ENCODE results near the gene WNT9A. TPM values are rescaled to one million over a fixed set of nuclear protein-coding genes. Genes with fewer than 3 reads are reported as not detected.
"Not testable (repeated sequence)": the region's sequence is repeated elsewhere in the genome, so short reads cannot be mapped to it uniquely, and the experiment has no call there.

Gene WNT9A
- total RNA-seq, 1 donor from 2014 or later = 2.7 TPM

GRCh38 chr1:227886993-227887696, 60.6 kb downstream of the WNT9A start:
- peak; percentile 85 for DNase-seq (ENCODE audit: low spot score)

- DNase-seq (ENCODE audit: low spot score) = peak; percentile 42
Measured at GRCh38 chr1:227886503-227886961, 61.2 kb downstream of the WNT9A start.

- DNase-seq (ENCODE audit: low spot score) = peak; percentile 90
Measured at GRCh38 chr1:227885648-227886502, 61.9 kb downstream of the WNT9A start.

DNA sequence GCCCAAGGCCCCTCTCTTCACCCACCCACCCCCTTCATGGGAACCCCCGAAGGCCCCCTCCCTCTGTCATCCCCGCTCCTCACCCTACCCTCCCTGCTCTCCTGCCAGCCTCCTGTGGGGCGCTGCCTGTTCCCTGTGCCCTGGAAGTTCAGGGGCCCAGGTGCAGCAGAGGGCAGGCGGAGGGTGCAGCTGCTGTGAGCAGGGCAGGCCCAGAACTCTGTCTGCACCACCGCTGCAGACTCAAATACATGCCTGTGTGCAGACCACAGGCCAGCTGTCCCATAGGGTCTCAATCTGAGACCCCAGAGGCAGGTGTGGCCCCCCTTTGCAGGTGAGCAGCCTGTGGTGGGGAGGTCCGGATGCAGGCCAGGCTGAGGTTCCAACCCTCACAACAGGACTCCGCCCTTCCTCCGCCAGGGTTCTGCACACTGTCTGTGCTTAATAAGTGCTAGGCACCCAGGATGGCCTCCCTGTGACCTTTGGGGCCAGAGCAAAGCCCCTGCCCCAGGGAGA, 62.5 kb downstream of the WNT9A start:
- DNase-seq (ENCODE audit: low spot score) = no peak

DNA sequence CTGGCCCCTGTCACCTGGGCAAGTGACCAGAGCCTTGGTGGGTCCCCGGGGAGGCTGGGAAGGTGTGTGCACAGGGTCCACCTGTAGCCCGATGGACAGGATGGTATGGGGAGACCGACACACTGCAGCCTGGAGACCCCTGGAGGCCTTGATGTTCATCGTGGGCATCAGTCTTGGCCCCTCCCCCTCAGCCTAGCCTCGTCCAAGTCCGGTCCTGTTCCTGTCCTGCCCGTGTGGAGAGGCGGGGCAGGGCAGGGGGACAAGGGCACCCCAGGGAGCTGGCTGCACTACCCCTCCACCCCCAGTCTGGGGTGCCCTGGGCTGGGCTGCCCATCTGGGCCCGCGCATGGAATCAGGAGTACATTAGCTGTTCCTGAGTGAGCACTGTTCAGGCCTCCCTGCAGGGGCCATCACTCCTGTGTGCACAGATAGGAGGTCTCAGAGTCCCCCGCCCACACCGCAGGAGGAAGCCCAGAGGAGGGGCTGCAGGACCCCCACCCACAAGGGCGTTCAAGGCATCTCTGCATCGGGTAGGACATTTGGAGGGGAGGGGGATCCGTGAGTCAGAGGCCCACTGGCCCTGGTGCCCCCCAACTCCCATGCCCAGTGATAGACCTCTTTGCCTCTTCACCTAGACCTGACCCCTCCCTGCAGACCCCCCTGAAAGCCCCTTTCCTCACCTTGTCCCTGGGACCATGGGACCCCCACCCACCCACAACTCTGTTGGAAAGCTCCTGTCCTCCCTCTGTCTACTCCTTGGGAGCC, 63.2 kb downstream of the WNT9A start:
- no peak for DNase-seq (ENCODE audit: low spot score)

DNA sequence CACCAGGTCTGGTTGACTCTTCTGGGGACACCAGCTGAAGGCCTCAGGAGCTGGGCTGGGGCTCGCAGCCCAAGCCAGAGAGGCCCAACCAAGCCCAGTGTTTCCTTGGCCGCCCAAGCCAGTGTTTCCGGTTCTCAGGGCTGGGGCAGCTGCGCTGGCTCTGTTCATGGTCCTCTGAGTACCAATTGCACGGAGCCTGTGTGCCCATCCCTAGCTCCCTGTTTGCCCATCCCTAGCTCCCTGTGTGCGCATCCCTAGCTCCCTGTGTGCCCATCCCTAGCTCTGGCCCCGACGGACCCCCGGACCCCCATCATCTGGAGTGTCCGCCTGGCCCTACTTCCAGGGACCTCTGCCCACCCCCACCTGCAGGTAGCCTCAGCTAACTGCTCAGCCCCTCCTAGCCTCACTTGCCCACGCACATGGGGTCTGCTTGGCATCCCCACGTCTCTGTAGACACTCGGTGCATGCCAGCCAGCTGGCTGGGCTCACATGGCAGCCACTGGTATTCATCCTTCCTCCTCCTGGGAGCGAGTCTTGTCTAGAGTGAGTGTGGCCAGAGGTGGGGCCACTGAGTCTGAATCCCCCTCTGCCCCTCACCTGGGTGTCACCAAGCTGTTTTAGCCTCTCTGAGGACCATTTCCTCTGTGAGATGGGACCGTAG, 64.0 kb downstream of the WNT9A start:
- DNase-seq (ENCODE audit: low spot score) = peak; percentile 42

DNA sequence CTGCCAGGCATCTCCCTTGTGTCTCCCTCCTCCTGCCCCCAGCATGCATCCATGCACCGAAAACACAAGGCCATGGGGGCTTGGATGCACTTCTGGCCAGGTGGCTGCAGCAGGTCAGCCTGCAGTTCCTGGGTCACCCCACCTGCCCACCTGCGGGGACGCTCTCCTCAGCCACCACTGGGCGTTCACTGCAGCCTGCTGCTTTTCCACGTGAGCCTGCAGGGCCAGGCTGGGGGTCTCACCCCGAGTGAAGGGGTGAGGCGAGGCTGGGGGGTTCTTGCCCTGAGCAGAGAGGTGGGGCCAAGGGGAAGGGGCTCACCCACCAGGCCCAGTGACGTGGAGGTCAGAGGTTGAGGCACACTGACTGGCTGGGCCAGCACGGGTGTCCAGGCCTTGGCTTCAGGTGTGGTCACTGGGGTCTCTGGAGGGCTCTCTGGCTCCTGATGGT, 64.6 kb downstream of the WNT9A start:
- DNase-seq (ENCODE audit: low spot score) = peak; percentile 39

GRCh38 chr1:227880342-227880924, 67.3 kb downstream of the WNT9A start:
- peak; percentile 31 for DNase-seq (ENCODE audit: low spot score)

- not testable (repeated sequence) for DNase-seq (ENCODE audit: low spot score)
Measured at GRCh38 chr1:227877810-227878209, 69.9 kb downstream of the WNT9A start.

DNA sequence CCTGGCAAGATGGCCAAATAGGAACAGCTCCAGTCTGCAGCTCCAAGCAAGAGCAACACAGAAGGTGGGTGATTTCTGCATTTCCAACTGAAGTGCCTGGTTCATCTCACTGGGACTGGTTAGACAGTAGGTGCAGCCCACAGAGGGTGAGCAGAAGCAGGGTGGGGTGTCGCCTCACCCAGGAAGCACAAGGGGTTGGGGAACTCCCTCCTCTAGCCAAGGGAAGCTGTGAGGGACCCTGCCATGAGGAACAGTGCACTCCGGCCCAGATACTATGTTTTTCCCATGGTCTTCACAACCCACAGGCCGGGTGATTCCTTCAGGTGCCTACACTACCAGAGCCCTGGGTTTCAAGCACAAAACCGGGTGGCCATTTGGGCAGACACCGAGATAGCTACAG, 75.8 kb downstream of the WNT9A start:
- DNase-seq (ENCODE audit: low spot score) = not testable (repeated sequence)

DNA sequence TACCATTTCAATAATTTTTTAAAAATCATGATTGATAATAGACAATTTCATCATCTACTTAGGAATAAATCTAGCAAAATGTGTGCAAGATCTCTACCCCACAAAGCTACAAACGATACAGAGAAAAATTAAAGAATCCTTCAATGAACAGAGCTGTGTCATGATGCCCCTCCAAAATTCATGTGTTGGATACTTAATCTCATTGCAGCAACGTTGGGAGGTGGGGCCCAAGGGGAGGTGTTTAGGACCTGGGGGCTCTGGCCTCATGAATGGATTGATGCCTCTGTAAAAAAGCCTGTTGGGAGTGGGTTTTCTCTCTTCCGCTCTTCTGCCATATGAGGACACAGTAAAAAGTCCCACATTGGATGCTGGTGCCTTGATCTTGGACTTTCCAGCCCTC, 77.4 kb downstream of the WNT9A start:
- no peak for DNase-seq (ENCODE audit: low spot score)

DNA sequence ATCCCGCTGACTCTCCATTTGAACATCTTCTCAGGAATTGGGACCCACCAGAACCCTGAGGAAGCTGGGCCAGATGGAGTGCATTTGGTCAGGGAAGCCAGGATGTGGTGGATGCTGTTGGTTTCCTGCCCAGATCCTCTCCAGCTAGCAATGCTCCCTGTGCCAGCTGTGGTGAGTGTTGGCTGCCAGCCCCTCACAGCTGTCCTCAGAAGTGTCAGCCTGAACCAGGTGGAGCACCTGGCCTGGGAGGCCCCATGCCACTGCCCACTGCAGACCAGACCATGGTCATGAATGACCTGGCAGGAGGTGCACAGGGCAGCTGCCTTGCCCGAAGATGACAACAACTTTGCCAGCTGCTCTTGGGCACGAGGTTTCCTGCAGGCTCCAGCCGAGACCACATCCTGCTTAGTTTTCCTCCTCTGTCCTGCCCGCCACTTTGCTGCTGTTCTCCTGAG, 77.9 kb downstream of the WNT9A start:
- DNase-seq (ENCODE audit: low spot score) = no peak

DNA sequence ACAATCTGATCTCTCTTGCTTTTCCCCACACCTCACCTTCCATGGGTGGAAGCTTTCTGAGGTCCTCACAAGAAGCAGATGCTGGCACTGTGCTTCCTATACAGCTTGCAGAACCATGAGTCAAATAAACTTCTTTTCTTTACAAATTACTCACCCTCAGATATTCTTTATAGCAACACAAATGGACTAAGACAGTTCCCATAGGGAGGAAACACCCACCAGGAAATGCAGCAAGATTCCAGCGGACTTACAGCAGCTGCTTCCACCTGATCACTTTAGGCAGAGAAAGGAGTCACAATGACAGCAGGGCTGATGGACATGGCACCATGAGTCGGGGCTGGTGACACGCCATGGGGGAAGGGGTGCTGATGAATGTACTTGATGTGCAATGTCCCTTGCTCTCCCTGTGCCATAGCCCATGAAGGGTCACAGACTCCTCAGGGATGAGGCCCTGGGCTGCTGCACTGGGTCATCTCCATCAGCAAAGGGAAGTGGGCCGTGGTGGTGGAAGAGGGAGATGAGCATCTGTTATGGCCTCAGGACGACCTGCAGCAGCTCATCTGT, 78.4 kb downstream of the WNT9A start:
- DNase-seq (ENCODE audit: low spot score) = no peak

Other genes starting within 250 kb of the WNT9A start
- gene JMJD4, start 212.6 kb downstream of the WNT9A start, total RNA-seq = 21.3 TPM
- 31.1 TPM for gene SNAP47, start 212.5 kb downstream of the WNT9A start, total RNA-seq
- not detected for gene PRSS38, start 132.3 kb downstream of the WNT9A start, total RNA-seq
- gene WNT3A, start 59.1 kb upstream of the WNT9A start, total RNA-seq = 0.21 TPM
- gene ARF1, start 134.8 kb upstream of the WNT9A start, total RNA-seq = 361 TPM
- 16.5 TPM for gene C1orf35, start 155.4 kb upstream of the WNT9A start, total RNA-seq
- gene MRPL55, start 161.4 kb upstream of the WNT9A start, total RNA-seq = 43.7 TPM
- gene GUK1, start 192.3 kb upstream of the WNT9A start, total RNA-seq = 182 TPM
- 3.9 TPM for gene GJC2, start 202.0 kb upstream of the WNT9A start, total RNA-seq
- gene IBA57, start 217.9 kb upstream of the WNT9A start, total RNA-seq = 11.5 TPM

All from ureter (tissue), 1 donor.